A204.1 (cell line): ENCODE results near the gene PIM3.

Source experiments
- FAIRE-seq: peaks from 2 replicates; lab custom pipeline; 2012; peaks lifted over from hg19 to GRCh38; lab: Jason Lieb, UNC

Gene PIM3

DNA sequence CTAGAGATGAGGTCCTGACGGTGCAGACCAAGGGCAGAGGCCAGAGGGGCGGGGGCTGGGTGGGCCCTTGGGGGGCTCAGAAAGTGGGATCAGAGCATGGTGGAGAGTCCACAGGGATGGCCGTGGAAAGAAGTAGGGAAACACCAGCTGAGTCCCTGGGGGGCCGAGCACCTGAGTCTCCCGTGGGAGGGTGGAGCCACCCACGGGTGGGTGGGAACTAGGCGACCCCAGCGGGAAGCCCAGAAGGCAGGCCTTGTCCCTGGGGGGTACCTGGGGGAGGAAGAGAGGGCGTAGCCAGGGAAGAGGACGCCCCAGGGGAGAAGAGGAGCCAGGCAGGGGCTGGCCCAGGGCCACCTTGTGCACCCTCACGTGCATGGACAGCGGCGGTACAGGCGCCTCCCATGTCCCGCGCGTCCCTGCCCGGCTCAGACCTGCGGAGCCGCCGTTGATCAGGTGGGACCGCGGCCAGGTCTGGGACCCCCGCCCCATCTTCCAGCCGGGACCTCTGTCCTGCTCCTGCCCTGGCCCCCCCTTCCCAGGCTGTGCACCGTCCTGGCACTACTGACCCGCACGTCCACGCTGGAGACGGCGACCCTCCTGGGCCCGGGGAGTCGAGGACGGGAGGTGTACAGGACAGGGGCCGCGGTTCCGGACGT, 31.9 kb upstream of the PIM3 start:
- no peak for FAIRE-seq

DNA sequence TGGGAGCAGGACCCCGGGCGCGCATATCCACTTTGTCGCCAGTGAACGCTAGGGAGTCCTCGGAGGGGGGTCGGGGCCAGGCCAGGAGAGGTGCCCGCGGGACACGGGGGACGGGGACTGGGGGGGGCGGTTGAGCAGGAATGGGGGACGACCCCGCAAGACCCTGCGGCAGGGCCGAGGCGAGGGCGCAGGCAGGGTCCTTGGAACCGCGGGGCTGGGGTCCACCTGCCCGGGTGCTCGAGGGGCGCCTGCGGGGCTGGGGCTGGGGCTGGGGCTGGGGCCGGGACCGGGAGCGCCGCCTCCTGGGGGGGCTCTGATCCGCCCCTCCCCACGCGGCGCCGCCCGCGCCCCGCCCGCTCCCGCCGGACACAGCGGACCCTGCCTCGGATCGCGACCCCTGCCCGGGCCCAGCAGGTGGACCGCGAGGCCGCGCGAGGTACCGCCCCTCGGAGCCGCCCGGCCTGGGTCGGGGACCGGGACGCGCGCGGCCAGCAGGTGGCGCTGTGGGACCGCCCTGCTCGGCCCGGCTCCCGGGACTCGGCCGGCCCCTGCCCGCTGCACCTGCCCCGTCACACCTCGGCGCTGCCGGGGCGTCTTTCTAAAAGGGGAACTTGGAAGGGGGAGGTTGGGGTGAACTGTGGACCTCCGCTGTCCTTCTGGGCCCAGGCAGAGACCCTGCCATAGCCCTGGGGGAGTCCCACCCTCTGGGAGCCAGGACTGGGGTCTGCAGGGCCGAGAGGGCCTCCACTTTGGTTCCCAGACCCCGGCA, 31.2 kb upstream of the PIM3 start:
- FAIRE-seq, result no peak

- no peak for FAIRE-seq
Observed at GRCh38 chr22:49929994-49930575, 30.5 kb upstream of the PIM3 start.

- no peak for FAIRE-seq
Observed at GRCh38 chr22:49930596-49931412, 29.8 kb upstream of the PIM3 start.

DNA sequence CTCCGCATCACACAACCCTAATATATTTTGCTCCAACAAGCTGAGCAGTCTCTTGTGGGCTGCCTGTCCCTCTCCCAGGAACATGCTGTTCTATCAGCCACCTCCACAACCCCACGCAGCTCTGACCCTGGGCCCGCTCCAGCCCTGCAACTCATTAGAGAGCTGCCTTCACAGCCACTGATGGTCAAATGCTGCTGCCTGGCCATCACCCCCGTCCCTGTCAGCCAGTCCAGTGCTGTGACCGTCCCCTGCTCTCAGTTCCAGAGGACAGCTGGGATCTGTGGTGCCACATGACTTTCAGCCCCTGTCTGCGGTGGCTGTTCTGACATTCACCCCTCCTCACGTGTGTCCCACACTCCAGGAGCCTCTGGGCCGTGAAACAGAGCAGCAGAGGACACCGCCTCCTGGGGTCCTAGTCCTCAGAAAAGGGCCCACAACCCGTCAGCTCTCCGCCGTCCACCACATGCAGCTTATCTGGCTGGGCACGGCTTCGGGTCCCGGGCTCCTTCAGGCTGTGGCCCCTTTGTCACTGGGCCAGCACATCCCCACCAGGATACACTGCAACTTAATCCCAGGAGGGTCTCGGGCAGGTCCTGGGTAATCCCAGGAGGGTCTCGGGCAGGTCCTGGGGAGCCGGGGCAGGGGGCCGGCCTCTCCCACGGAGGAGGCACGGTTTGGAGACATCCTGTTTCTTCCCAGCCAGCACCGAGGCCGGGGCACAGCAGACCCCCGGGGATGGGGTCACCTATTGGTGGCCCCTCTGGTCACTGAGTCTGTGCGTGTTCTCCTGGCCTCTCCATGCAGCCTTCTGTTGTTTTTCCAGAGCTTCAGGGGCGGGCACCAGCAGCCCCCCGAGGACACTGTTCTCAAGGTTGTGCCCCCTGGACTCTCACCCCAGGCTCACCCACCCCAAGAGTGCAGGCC, 27.1 kb upstream of the PIM3 start:
- no peak for FAIRE-seq

GRCh38 chr22:49934160-49934890, 26.2 kb upstream of the PIM3 start:
- FAIRE-seq, result no peak

DNA sequence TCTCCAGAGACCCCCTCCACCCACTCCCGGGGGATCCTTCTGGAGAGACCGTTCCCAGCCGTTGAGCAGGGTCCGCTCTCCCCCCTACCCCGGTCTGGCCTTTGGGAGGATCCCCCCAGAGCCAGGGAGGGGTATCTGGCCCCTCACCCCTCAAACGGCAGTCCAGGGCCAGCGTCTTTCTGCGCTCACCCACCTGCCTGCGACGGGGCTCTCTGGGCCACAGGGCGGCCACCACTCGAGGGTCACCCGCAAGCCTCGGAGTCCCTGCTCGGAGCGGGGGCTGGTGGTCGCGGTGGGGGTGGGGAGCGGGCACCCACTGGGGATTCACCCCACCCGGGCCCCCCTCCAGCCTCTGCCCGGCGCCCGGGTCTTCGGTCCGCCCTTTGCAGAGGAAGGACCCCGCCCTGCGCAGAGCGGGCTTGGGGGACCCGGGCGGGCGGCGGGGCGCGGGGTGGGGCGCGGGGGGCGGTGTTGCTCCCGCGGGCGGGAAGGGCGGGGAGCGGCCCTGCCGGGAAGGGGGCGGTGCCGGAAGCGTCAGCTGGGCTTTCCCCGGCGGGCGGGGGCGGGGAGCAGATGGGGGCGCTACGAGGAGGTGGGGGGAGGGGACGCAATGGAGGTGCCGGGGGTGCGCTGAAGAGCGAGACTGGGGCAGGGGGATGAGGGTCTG, 25.5 kb upstream of the PIM3 start:
- FAIRE-seq, result no peak

DNA sequence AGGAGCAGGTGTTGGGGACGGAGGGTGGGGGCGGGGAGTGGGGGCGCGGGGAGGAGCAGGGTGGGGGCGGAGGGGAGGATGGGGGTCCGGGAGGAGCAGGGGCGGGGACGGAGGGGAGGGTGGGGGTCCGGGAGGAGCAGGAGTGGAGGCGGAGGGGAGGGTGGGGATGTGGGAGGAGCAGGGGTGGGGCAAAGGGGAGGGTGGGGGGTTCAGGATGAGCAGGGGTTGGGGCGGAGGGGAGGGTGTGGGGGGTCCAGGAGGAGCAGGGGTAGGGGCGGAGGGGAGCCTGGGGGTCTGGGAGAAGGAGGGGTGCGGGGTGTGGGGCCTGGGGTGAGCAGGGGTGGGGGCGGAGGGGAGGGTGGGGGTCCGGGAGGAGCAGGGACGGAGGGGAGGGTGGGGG, 25.0 kb upstream of the PIM3 start:
- FAIRE-seq, result no peak

- FAIRE-seq, result no peak
Observed at GRCh38 chr22:49936018-49936972, 24.3 kb upstream of the PIM3 start.

DNA sequence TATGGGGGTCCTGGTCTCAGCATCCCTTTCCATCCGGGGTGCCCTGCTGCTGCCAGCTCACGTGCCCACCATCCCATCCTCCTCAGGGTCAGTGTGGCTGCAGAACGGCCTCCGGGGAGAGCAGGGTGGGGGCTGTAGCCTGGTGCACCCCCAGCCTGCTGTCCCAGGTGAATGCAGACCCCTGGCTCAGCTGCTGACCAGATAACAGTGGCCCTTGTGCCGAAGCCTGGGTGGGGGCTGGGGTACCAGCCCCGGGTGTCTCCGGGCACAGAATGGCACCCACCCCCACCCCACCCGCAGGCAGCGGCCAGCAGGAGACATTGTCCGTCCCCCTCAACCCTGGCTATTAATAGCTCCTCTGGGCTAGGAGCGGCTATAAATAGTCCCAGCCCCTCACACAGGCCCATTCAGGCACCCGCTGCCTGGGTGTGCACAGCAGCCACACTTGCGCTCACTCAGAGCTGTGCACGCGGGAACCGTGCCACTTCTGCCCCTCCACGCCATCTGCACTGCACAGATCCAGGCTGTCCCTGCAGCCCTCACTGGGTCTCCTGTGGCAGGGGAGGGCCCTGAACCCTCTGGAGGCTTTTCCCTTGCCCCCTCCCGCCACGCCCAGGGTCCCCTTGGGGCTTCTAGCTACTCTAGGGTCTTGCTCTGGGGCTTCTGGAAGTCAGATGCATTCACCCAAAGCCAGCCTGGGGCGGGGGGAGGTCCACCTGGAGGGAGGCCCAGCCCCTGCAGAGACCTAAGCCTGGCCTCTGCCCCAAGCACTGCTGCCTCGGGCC, 23.4 kb upstream of the PIM3 start:
- no peak for FAIRE-seq

DNA sequence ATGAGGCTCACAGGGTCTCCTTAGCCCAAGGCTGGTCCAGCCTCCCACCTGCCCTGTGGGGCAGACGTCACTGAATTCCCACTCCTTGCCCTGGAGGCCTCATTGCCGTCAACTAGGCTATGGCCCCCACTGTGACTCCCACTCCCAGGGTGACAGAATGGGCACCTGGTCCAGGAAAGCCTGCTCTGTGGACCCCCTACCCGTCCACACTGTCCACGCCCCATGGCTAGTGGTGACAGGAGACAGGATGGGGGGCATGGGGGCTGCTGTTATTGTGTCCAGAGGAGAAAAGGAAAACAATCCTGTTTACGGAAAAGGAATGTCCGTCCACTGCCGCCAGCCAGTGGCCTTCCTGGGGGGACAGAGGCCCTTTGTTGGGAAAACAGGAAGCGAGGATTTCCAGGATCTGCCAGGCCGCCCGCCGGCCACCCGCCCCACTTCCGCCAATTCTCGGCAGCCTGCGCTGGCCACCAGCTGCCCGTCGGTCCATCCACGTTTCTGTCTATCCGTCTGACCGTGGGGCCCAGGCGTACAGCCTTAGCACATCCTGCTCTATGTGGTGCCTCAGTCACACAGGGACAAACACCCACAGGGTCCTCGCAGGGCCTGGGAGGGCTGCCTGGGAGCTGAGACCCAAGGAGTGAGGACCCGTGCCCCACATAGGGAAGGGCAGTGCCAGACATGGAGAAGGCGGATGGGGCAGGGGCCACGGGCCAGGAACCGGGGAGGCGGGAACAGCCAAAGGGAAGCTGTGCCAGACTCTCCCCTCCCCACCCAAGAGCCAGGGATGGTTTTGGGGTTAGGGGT, 22.6 kb upstream of the PIM3 start:
- no peak for FAIRE-seq

- no peak for FAIRE-seq
Observed at GRCh38 chr22:49938565-49939136, 21.9 kb upstream of the PIM3 start.

DNA sequence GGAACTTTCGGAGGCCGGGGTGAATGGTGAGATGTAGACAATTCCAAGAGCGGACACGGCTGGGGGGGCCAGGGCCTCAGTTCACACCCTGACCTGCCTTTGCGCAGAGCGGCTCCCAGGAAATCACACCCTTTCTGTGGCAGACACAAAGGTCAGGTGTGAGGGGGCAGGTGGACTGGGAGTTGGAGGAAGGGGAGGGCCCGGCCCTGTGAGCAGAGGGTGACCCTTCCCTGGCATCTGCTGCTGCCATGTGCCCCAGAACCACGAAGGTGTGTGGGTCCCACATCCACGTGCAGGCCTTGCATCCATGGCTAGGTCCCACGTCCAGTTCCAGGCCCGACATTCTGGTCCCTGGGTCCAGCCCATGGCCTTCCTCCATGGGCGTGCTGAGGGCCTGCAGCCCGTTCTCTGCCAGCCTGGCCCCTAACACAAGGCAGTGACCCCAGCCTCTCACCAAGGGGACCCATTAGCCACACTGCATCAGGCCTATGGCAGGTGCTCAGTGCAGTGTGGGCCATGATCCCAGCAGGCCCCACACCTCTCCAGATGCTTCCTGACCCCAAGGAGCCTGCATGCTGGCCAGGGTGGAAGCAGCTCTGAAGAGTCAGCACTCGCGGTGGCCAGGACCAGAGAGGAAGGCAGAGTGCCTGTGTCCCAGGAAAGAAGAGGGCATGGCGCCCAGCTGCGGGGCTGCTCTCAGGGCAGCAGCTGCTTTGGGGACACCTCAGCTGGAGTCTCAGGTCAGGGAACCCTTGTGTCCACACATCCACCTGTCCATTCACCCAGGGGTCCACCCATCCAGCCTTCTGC, 18.9 kb upstream of the PIM3 start:
- no peak for FAIRE-seq

- no peak for FAIRE-seq
Observed at GRCh38 chr22:49942565-49943404, 17.8 kb upstream of the PIM3 start.

DNA sequence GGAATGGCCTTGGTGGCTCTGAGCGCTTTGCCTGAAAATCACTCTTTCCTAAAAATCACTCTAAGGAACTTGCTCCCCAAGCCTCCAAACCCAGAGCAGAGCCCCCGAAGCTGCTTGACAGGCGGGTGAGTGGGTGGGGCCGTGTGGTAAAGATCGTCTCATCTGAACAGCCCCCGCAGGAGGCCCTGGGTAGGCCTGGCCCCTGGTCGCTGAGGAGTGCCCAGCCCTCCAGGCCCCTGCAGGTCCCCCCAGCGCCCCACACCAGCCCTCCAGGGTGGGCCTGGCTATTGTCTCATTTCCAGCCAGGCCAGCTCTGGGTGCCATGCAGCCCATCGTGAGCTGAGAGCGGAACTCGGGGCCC, 17.2 kb upstream of the PIM3 start:
- no peak for FAIRE-seq
